ENCODE data around the gene TMEM18. TPM values are rescaled to one million over a fixed set of nuclear protein-coding genes. Genes with fewer than 3 reads are reported as not detected.

TMEM18 gene
- total and polyA plus RNA-seq, 2 donors (not counting 1 experiment from before 2014, with no cell fraction given) = 15.2 to 39.7 TPM

DNA sequence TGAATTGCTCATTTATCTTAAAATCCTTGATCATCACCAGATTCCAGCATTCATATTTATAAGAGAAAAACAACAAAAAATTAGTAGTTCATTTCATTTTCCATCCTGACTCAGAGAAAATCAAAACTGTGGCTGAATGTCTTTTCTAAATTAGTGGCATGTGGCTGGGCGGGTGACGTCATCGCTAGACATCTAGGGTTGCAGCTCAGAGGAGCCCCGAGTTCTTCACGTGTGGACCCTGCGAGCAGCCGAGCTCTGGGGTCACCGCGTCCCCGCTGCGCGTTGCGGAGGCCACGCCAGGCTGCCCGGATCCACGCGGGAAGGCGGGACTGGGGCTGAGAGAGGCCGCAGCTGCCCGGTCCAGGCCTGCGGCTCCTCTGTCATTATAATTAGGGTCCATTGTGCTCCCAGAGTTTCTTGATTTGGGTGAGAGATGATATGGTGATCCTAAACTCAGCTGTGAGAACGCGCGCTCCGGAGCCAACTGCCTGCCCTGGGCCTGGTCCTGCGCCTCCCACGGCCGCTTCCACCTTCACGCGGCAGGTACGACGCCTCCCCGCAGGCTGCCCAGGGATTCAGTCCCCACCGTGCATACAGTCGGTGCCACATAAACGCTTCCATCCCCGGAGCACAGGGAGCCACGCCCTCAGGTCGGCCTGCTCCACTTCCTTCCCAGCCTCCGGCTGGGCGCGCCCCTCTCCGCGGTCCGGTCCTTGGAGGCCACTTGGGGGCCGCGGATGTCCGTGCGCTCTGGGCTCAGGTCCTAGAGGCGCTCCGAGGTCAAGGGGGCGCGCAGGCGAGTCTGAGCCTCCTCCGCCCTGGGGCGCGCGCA lies 56.5 kb downstream of the TMEM18 start:
- no peak for DNase-seq (ENCODE audit: low read depth in 2 of 2)
- no peak overlapping the region for H3K9ac ChIP-seq (ENCODE audit: insufficient read depth, low read length)
- H3K36me3 ChIP-seq (ENCODE audit: control insufficient read depth, insufficient read depth, low read length) = no peaks in the 10 kb centered on the region
- no peak overlapping the region for H3K27ac ChIP-seq (ENCODE audit: insufficient read depth, low read length)
- no peak overlapping the region for H3K4me2 ChIP-seq (ENCODE audit: extremely low read depth, insufficient read depth, low read length)
- no peak overlapping the region for H2AFZ ChIP-seq (ENCODE audit: low read length)
- no peaks in the 10 kb centered on the region for H4K20me1 ChIP-seq (ENCODE audit: control insufficient read depth, extremely low read depth, insufficient read depth, low read length)
- H3K4me3 ChIP-seq (replicated peaks in 1 of 4; ENCODE audit: control extremely low read depth in 1 of 4, insufficient read depth in 1 of 4, low read depth in 3 of 4, low read length in 4 of 4) = no peak overlapping the region
- no peaks in the 10 kb centered on the region for H3K27me3 ChIP-seq (ENCODE audit: control insufficient read depth, insufficient read depth, low read length)
- H3K79me2 ChIP-seq (ENCODE audit: control insufficient read depth, insufficient read depth, low read length) = no peaks in the 10 kb centered on the region
- H3K4me1 ChIP-seq (ENCODE audit: control insufficient read depth, extremely low read depth, insufficient read depth, low read length) = no peaks in the 10 kb centered on the region
- no peaks in the 10 kb centered on the region for H3K9me3 ChIP-seq (ENCODE audit: control insufficient read depth, insufficient read depth, low read depth, low read length)
- TF ChIP-seq, protein P1, sequence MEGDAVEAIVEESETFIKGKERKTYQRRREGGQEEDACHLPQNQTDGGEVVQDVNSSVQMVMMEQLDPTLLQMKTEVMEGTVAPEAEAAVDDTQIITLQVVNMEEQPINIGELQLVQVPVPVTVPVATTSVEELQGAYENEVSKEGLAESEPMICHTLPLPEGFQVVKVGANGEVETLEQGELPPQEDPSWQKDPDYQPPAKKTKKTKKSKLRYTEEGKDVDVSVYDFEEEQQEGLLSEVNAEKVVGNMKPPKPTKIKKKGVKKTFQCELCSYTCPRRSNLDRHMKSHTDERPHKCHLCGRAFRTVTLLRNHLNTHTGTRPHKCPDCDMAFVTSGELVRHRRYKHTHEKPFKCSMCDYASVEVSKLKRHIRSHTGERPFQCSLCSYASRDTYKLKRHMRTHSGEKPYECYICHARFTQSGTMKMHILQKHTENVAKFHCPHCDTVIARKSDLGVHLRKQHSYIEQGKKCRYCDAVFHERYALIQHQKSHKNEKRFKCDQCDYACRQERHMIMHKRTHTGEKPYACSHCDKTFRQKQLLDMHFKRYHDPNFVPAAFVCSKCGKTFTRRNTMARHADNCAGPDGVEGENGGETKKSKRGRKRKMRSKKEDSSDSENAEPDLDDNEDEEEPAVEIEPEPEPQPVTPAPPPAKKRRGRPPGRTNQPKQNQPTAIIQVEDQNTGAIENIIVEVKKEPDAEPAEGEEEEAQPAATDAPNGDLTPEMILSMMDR (conservative IDR thresholded peaks at IDR 0.05 in 1 of 2, IDR thresholded peaks at IDR 0.05 in 1 of 2; ENCODE audit: low read depth in 1 of 2, low read length in 2 of 2) = no peak
- no peak for TF ChIP-seq EZH2 (IDR thresholded peaks at IDR 0.05; ENCODE audit: low read length, missing control alignments)

GRCh38 chr2:620004-620403 lies 57.2 kb downstream of the TMEM18 start:
- Histone ChIP-seq H3K4me3 (replicated peaks in 1 of 4; ENCODE audit: control extremely low read depth in 1 of 4, insufficient read depth in 1 of 4, low read depth in 3 of 4, low read length in 4 of 4) (no peak overlapping the region), H4K20me1 (ENCODE audit: control insufficient read depth, extremely low read depth, insufficient read depth, low read length) (no peaks in the 10 kb centered on the region), H3K9ac (ENCODE audit: insufficient read depth, low read length) (no peak overlapping the region), H3K36me3 (ENCODE audit: control insufficient read depth, insufficient read depth, low read length) (no peaks in the 10 kb centered on the region), H2AFZ (ENCODE audit: low read length) (no peak overlapping the region), H3K27ac (ENCODE audit: insufficient read depth, low read length) (no peak overlapping the region), H3K4me2 (ENCODE audit: extremely low read depth, insufficient read depth, low read length) (no peak overlapping the region), H3K9me3 (ENCODE audit: control insufficient read depth, insufficient read depth, low read depth, low read length) (no peaks in the 10 kb centered on the region), H3K4me1 (ENCODE audit: control insufficient read depth, extremely low read depth, insufficient read depth, low read length) (no peaks in the 10 kb centered on the region), H3K27me3 (ENCODE audit: control insufficient read depth, insufficient read depth, low read length) (no peaks in the 10 kb centered on the region), H3K79me2 (ENCODE audit: control insufficient read depth, insufficient read depth, low read length) (no peaks in the 10 kb centered on the region)
- no peak for TF ChIP-seq EZH2 (IDR thresholded peaks at IDR 0.05; ENCODE audit: low read length, missing control alignments)
- TF ChIP-seq, protein P1 (conservative IDR thresholded peaks at IDR 0.05 in 1 of 2, IDR thresholded peaks at IDR 0.05 in 1 of 2; ENCODE audit: low read depth in 1 of 2, low read length in 2 of 2) = no peak
- DNase-seq (ENCODE audit: low read depth in 2 of 2) = no peak

DNA sequence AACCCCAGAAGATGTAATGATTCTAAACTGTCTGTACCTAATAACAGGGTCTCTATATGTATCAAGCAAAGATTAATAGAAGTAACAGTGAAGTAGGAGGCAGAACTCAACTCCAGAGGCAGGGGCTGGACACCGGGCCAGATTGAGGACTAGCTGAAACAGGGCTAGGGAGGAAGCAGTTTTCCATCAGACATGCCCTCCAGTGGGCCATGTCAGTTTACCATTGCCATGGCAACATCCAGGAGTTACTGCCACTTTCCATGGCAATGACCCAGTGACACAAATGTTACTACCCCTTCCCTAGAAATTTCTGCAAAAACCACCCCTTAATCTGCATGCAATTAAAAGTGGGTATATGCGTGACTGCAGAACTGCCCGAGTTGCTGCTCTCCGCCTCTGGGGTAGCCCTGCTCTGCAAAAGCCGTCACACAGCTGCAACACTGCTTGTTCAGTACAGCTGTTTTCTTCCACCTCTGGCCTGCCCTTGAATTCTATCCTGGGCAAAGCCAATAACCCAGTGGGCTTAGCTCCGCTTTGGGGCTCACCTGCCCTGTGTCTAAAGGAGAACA lies 58.7 kb downstream of the TMEM18 start:
- Histone ChIP-seq H3K4me2 (ENCODE audit: extremely low read depth, insufficient read depth, low read length) (no peak overlapping the region), H3K9me3 (ENCODE audit: control insufficient read depth, insufficient read depth, low read depth, low read length) (no peaks in the 10 kb centered on the region), H3K4me1 (ENCODE audit: control insufficient read depth, extremely low read depth, insufficient read depth, low read length) (no peaks in the 10 kb centered on the region), H3K27me3 (ENCODE audit: control insufficient read depth, insufficient read depth, low read length) (no peaks in the 10 kb centered on the region), H3K9ac (ENCODE audit: insufficient read depth, low read length) (no peak overlapping the region), H3K79me2 (ENCODE audit: control insufficient read depth, insufficient read depth, low read length) (no peaks in the 10 kb centered on the region), H3K27ac (ENCODE audit: insufficient read depth, low read length) (no peak overlapping the region), H4K20me1 (ENCODE audit: control insufficient read depth, extremely low read depth, insufficient read depth, low read length) (no peaks in the 10 kb centered on the region), H3K4me3 (replicated peaks in 1 of 4; ENCODE audit: control extremely low read depth in 1 of 4, insufficient read depth in 1 of 4, low read depth in 3 of 4, low read length in 4 of 4) (no peak overlapping the region), H2AFZ (ENCODE audit: low read length) (no peak overlapping the region), H3K36me3 (ENCODE audit: control insufficient read depth, insufficient read depth, low read length) (no peaks in the 10 kb centered on the region)
- TF ChIP-seq, protein P1 (conservative IDR thresholded peaks at IDR 0.05 in 1 of 2, IDR thresholded peaks at IDR 0.05 in 1 of 2; ENCODE audit: low read depth in 1 of 2, low read length in 2 of 2) = no peak
- no peak for TF ChIP-seq EZH2 (IDR thresholded peaks at IDR 0.05; ENCODE audit: low read length, missing control alignments)
- no peak for DNase-seq (ENCODE audit: low read depth in 2 of 2)

All from fibroblast of lung (primary cell).